Neural cell (in vitro differentiated cells): ENCODE results near the gene SMIM23. TPM values are rescaled to one million over a fixed set of nuclear protein-coding genes. Genes with fewer than 3 reads are reported as not detected.

Experiments used
- H2AFZ ChIP-seq: fragments of 200-600, 300-800 bp; sonication (generic), shearing (Covaris generic); 2 replicates; pipeline ENCODE4 v1.6.0; 2014; ENCODE audit warnings: low read depth, mild to moderate bottlenecking, antibody characterized with exemption, low read length, moderate library complexity
- H3F3A ChIP-seq: fragments of 200-600 bp; shearing (Covaris generic); 2 replicates; pipeline ENCODE4 v1.6.1; 2016; ENCODE audit warnings: mild to moderate bottlenecking, moderate library complexity, mixed read lengths, antibody characterized with exemption, low read length; ENCODE audit not compliant: insufficient read depth, poor library complexity, severe bottlenecking
- H3K27ac ChIP-seq: fragments of 200-600, 300-800 bp; sonication (generic), shearing (Covaris generic); 2 replicates; pipeline ENCODE4 v1.5.1; 2014; ENCODE audit warnings: mild to moderate bottlenecking, low read length, moderate library complexity
- H3K27me3 ChIP-seq: fragments of 300-800, 200-600 bp; sonication (generic), shearing (Covaris generic); 2 replicates; pipeline ENCODE4 v1.6.0; 2014; ENCODE audit warnings: mild to moderate bottlenecking, low read depth, low read length, moderate library complexity; ENCODE audit not compliant: insufficient read depth
- H3K36me3 ChIP-seq: fragments of 300-800, 200-600 bp; sonication (generic), shearing (Covaris generic); 2 replicates; pipeline ENCODE4 v1.5.1; 2014; ENCODE audit warnings: mild to moderate bottlenecking, antibody characterized with exemption, low read length, moderate library complexity; ENCODE audit not compliant: insufficient read depth
- H3K4me2 ChIP-seq: fragments of 300-800, 200-600 bp; sonication (generic), shearing (Covaris generic); 2 replicates; pipeline ENCODE4 v1.6.0; 2014; ENCODE audit warnings: mild to moderate bottlenecking, low read length
- H3K4me3 ChIP-seq: fragments of 300-800, 200-600 bp; sonication (generic), shearing (Covaris generic); 2 replicates; pipeline ENCODE4 v1.5.1; 2014; ENCODE audit warnings: mild to moderate bottlenecking, low read length, moderate library complexity
- H3K79me2 ChIP-seq: fragments of 200-600 bp; shearing (Covaris generic); replicated peaks from 2 replicates; pipeline ENCODE4 v1.6.0; 2014; ENCODE audit warnings: mild to moderate bottlenecking, low read length, moderate library complexity; ENCODE audit not compliant: insufficient read depth
- H3K9ac ChIP-seq: fragments of 300-800, 200-600 bp; sonication (generic), shearing (Covaris generic); 2 replicates; pipeline ENCODE4 v1.6.1; 2016; ENCODE audit warnings: mild to moderate bottlenecking, low read length, mixed read lengths
- H3K9me2 ChIP-seq: fragments of 200-600 bp; shearing (Covaris generic); 2 replicates; pipeline ENCODE4 v1.6.1; 2016; ENCODE audit warnings: mild to moderate bottlenecking, low read length, mixed read lengths; ENCODE audit not compliant: insufficient read depth
- H3K9me3 ChIP-seq: fragments of 200-600, 300-800 bp; sonication (generic), shearing (Covaris generic); 2 replicates; pipeline ENCODE4 v1.6.1; 2016; ENCODE audit warnings: mild to moderate bottlenecking, mixed run types, low read length, moderate library complexity, mixed read lengths
- H4K20me1 ChIP-seq: fragments of 200-600 bp; shearing (Covaris generic); 2 replicates; pipeline ENCODE4 v1.6.1; 2016; ENCODE audit warnings: mild to moderate bottlenecking, mixed run types; ENCODE audit not compliant: insufficient read depth
- CTCF ChIP-seq: fragments of 450-650 bp; IDR thresholded peaks from 2 replicates; pipeline ENCODE4 v1.5.1; 2014; ENCODE audit warnings: antibody characterized with exemption, mild to moderate bottlenecking, moderate library complexity; ENCODE audit not compliant: poor library complexity, severe bottlenecking
- EP300 ChIP-seq: fragments of 450-650 bp; conservative IDR thresholded peaks from 2 replicates; pipeline ENCODE4 v1.6.1; 2014; ENCODE audit warnings: antibody characterized with exemption, mild to moderate bottlenecking, moderate library complexity; ENCODE audit not compliant: poor library complexity, severe bottlenecking
- EZH2 ChIP-seq: fragments of 200-600, 300-800 bp; shearing (Covaris generic), sonication (generic); IDR thresholded peaks from 2 replicates; pipeline ENCODE4 v1.6.1; 2014; ENCODE audit warnings: antibody characterized with exemption, low read length, borderline replicate concordance, mild to moderate bottlenecking; ENCODE audit not compliant: insufficient read depth, poor library complexity, severe bottlenecking
- MXI1 ChIP-seq: fragments of 450-650 bp; conservative IDR thresholded peaks from 2 replicates; pipeline ENCODE4 v1.6.1; 2014; ENCODE audit warnings: antibody characterized with exemption, mild to moderate bottlenecking; ENCODE audit not compliant: poor library complexity, severe bottlenecking
- POLR2AphosphoS5 ChIP-seq: IDR thresholded peaks from 2 replicates; pipeline ENCODE4 v1.6.1; 2012
- RAD21 ChIP-seq: fragments of 450-650 bp; conservative IDR thresholded peaks from 2 replicates; pipeline ENCODE4 v1.6.1; 2014; ENCODE audit warnings: antibody characterized with exemption, mild to moderate bottlenecking, moderate library complexity
- SMC3 ChIP-seq: fragments of 450-650 bp; conservative IDR thresholded peaks from 2 replicates; pipeline ENCODE4 v1.6.1; 2014; ENCODE audit warnings: antibody characterized with exemption, mild to moderate bottlenecking, moderate library complexity; ENCODE audit not compliant: poor library complexity
- TAF1 ChIP-seq: IDR thresholded peaks from 2 replicates; pipeline ENCODE4 v1.6.1; 2012; ENCODE audit warnings: low read depth
- polyA plus RNA-seq: library from polyadenylated mRNA; depleted of rRNA; stranded (reverse); fragments of >200 nt; gene quantifications from 2 replicates; pipeline ENCODE4 v1.2.3, GENCODE V29; 2014
- TF ChIP-seq, protein P1 (sequence below): IDR thresholded peaks from 2 replicates; pipeline ENCODE4 v1.6.1; 2012; ENCODE audit warnings: borderline replicate concordance

SMIM23 gene
- polyA plus RNA-seq, 1 donor from 2014 or later, result not detected

GRCh38 chr5:171838066-171838465, 52.4 kb downstream of the SMIM23 start:
- Histone ChIP-seq H3K9ac (no peak overlapping the region), H4K20me1 (no peaks in the 10 kb centered on the region), H2AFZ (no peak overlapping the region), H3K36me3 (no peaks in the 10 kb centered on the region), H3K4me2 (no peak overlapping the region), H3K9me2 (no peaks in the 10 kb centered on the region), H3K9me3 (no peaks in the 10 kb centered on the region), H3K4me3 (no peak overlapping the region), H3K27me3 (no peaks in the 10 kb centered on the region), H3K79me2 (no peaks in the 10 kb centered on the region), H3K27ac (no peak overlapping the region), H3F3A (no peaks in the 10 kb centered on the region)
- TF ChIP-seq, protein P1, sequence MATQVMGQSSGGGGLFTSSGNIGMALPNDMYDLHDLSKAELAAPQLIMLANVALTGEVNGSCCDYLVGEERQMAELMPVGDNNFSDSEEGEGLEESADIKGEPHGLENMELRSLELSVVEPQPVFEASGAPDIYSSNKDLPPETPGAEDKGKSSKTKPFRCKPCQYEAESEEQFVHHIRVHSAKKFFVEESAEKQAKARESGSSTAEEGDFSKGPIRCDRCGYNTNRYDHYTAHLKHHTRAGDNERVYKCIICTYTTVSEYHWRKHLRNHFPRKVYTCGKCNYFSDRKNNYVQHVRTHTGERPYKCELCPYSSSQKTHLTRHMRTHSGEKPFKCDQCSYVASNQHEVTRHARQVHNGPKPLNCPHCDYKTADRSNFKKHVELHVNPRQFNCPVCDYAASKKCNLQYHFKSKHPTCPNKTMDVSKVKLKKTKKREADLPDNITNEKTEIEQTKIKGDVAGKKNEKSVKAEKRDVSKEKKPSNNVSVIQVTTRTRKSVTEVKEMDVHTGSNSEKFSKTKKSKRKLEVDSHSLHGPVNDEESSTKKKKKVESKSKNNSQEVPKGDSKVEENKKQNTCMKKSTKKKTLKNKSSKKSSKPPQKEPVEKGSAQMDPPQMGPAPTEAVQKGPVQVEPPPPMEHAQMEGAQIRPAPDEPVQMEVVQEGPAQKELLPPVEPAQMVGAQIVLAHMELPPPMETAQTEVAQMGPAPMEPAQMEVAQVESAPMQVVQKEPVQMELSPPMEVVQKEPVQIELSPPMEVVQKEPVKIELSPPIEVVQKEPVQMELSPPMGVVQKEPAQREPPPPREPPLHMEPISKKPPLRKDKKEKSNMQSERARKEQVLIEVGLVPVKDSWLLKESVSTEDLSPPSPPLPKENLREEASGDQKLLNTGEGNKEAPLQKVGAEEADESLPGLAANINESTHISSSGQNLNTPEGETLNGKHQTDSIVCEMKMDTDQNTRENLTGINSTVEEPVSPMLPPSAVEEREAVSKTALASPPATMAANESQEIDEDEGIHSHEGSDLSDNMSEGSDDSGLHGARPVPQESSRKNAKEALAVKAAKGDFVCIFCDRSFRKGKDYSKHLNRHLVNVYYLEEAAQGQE, result no peak
- TF ChIP-seq EZH2, result no peak
- no peak for TF ChIP-seq MXI1
- no peak for TF ChIP-seq CTCF
- no peak for TF ChIP-seq SMC3
- TF ChIP-seq RAD21, result no peak
- TF ChIP-seq POLR2AphosphoS5, result no peak
- TF ChIP-seq EP300, result no peak
- TF ChIP-seq TAF1, result no peak

GRCh38 chr5:171839112-171839511, 53.5 kb downstream of the SMIM23 start:
- no peak overlapping the region for H3K9ac ChIP-seq
- H3K9me2 ChIP-seq, result no peaks in the 10 kb centered on the region
- H3K36me3 ChIP-seq, result no peaks in the 10 kb centered on the region
- TF ChIP-seq MXI1 (no peak), CTCF (no peak), EZH2 (no peak)
- no peaks in the 10 kb centered on the region for H3F3A ChIP-seq
- no peaks in the 10 kb centered on the region for H3K9me3 ChIP-seq
- H2AFZ ChIP-seq, result no peak overlapping the region
- no peak overlapping the region for H3K4me3 ChIP-seq
- H3K27me3 ChIP-seq, result no peaks in the 10 kb centered on the region
- no peaks in the 10 kb centered on the region for H3K79me2 ChIP-seq
- no peaks in the 10 kb centered on the region for H4K20me1 ChIP-seq
- no peak overlapping the region for H3K27ac ChIP-seq
- H3K4me2 ChIP-seq, result no peak overlapping the region
